Measurements from ENCODE around the gene CFAP46. TPM values are rescaled to one million over a fixed set of nuclear protein-coding genes. Genes with fewer than 3 reads are reported as not detected.

Gene CFAP46
- total and polyA plus RNA-seq, 3 experiments from 2014 or later, result 0.09 TPM; not detected in 2

DNA sequence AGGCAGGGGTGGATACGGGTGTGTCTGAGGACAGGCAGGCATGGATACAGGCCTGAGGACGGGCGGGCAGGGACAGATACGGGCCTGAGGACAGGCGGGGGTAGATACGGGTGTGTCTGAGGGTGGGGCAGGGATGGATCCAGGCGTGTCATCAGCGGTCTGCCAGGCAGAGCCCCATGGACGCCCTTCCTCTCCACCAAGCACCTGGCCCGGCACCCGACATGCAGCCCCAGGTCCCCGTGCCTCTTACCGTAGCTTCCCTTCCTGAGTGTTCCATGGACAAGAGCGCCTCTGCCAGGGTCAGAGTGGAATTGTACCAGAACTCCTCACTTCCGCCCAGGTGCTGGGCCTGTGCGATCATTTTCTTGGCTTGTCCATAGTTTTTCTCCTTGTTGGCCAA, 81.8 kb downstream of the CFAP46 start:
- CTCF ChIA-PET, result no interaction called here
- DNase-seq, result no peak

DNA sequence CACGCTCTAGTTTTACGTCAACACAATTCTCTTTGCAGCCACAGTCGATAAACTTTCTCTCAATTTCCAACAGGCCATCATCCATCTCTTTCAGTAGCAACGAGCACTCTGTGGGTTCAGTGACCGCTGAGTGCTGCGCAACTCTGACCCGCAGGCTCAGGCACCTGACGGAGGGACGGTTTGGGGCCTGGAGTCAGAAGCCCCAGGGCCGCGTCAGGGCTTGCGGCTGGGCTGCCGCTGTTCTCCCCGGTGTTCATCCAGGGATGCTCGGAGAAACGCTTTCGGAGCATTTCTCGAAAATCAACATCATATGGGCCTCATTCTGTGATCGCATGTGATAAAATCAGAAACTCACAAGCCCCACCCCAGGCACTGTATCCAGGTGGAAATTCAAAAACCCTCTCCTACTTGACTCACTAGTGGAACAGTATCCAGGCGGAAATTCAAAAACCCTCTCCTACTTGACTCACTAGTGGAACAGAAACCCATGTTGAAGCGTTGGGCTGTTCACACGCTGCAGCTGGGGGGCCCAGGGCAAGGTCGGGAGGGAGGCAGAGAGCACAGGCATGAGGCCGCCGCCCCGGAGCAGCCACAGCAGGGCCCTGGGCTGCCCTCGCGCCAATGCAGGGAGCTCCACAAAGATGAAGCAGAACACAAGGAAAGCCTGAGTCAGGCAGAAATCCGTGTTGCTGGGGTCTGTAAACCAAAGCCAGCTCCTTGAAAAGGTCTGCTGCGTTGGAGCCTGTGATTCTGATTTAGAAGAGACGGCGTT, 83.1 kb downstream of the CFAP46 start:
- peaks cover 5% of the 10 kb centered on the region for H3K4me1 ChIP-seq (ENCODE audit: insufficient read depth, low read length)
- POLR2A ChIA-PET, result no interaction called here
- no peaks in the 10 kb centered on the region for H3K9me3 ChIP-seq (ENCODE audit: low read length)
- DNase-seq, result no peak
- no peak overlapping the region for H3K27ac ChIP-seq (ENCODE audit: low read depth, low read length)
- peaks cover 7 to 31% of the 10 kb centered on the region in 2 donors for H3K27me3 Mint-ChIP-seq
- no peak overlapping the region for H3K27ac Mint-ChIP-seq
- H3K9me3 Mint-ChIP-seq, result peaks cover 0 to 5% (median 2%) of the 10 kb centered on the region in 5 donors
- H3K36me3 Mint-ChIP-seq, result no peaks in the 10 kb centered on the region
- H3K27me3 ChIP-seq (ENCODE audit: insufficient read depth, low read length, poor library complexity, severe bottlenecking), result no peaks in the 10 kb centered on the region
- peaks cover 0 to 4% (median 2%) of the 10 kb centered on the region in 3 donors for H3K4me1 Mint-ChIP-seq
- H3K4me3 Mint-ChIP-seq, result no peak overlapping the region
- no peak overlapping the region for H3K4me3 ChIP-seq (ENCODE audit: low read length)
- CTCF ChIA-PET, result no interaction called here
- H3K36me3 ChIP-seq (ENCODE audit: insufficient read depth, low read length), result no peaks in the 10 kb centered on the region

More for the DNA sequence above, 81.8 kb downstream of the CFAP46 start:
- Mint-ChIP-seq H3K36me3 (no peaks in the 10 kb centered on the region), H3K4me1 (peaks cover 0 to 4% (median 2%) of the 10 kb centered on the region in 3 donors), H3K27ac (peak overlapping the region in 1 of 8 donors; percentile 23), H3K27me3 (peaks cover 7 to 29% of the 10 kb centered on the region in 2 donors), H3K9me3 (peaks cover 0 to 5% (median 2%) of the 10 kb centered on the region in 5 donors), H3K4me3 (no peak overlapping the region)
- POLR2A ChIA-PET, result no interaction called here
- Histone ChIP-seq H3K36me3 (ENCODE audit: insufficient read depth, low read length) (no peaks in the 10 kb centered on the region), H3K9me3 (ENCODE audit: low read length) (no peaks in the 10 kb centered on the region), H3K27me3 (ENCODE audit: insufficient read depth, low read length, poor library complexity, severe bottlenecking) (no peaks in the 10 kb centered on the region), H3K27ac (ENCODE audit: low read depth, low read length) (no peak overlapping the region), H3K4me3 (ENCODE audit: low read length) (no peak overlapping the region), H3K4me1 (ENCODE audit: insufficient read depth, low read length) (peaks cover 5% of the 10 kb centered on the region)

DNA sequence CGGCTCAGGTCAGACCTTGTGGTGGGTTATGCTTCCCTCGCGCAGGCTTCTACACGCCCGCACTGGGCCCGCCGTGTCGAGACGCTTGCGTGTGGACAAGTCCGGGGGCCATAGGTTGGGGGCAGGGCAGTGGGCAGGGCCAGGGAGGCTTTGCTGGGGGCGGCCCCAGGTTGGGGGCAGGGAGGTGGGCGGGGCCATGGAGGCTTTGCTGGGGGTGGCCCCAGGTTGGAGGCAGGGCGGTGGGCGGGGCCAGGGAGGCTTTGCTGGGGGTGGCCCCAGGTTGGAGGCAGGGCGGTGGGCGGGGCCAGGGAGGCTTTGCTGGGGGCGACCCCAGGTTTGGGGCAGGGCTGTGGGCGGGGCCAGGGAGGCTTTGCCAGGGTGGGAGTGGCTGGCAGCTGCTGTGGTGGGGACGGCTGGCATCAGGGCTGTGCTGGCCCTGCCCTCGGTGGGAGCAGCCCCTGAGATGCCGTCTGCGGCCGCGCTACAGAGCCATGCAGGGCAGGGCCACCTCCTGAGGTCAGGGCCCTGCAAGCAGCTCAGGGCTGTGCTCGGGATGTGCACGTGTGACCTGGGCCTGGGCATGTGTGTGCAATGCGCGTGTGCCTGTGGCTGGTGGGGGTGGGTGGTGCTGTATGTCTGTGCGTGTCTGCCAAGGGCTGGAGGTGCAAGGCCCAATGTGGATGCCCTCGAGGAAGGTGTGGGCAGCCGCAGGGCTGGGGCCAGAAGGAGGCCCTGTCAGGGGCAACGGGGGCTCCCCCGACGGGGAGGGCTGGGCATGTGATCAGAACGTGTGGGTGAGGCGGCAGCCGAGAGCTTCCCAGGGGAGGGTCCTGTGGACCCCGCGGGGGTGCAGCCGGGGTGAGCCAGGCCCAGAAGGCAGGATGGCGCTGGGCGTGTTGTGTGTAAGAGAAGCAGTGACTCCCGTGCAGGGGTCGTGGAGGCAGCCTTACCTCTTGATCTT, 84.0 kb downstream of the CFAP46 start:
- H3K4me3 ChIP-seq (ENCODE audit: low read length), result no peak overlapping the region
- Mint-ChIP-seq H3K27me3 (peaks cover 6 to 25% of the 10 kb centered on the region in 2 donors), H3K9me3 (peaks cover 0 to 5% (median 2%) of the 10 kb centered on the region in 5 donors), H3K4me3 (no peak overlapping the region), H3K4me1 (peaks cover 0 to 2% (median 2%) of the 10 kb centered on the region in 3 donors), H3K36me3 (no peaks in the 10 kb centered on the region), H3K27ac (no peak overlapping the region)
- H3K4me1 ChIP-seq (ENCODE audit: insufficient read depth, low read length), result peaks cover 5% of the 10 kb centered on the region
- no peaks in the 10 kb centered on the region for H3K27me3 ChIP-seq (ENCODE audit: insufficient read depth, low read length, poor library complexity, severe bottlenecking)
- no peak for DNase-seq
- no peak overlapping the region for H3K27ac ChIP-seq (ENCODE audit: low read depth, low read length)
- H3K9me3 ChIP-seq (ENCODE audit: low read length), result no peaks in the 10 kb centered on the region
- ChIA-PET POLR2A (no interaction called here), CTCF (no interaction called here)
- no peaks in the 10 kb centered on the region for H3K36me3 ChIP-seq (ENCODE audit: insufficient read depth, low read length)

DNA sequence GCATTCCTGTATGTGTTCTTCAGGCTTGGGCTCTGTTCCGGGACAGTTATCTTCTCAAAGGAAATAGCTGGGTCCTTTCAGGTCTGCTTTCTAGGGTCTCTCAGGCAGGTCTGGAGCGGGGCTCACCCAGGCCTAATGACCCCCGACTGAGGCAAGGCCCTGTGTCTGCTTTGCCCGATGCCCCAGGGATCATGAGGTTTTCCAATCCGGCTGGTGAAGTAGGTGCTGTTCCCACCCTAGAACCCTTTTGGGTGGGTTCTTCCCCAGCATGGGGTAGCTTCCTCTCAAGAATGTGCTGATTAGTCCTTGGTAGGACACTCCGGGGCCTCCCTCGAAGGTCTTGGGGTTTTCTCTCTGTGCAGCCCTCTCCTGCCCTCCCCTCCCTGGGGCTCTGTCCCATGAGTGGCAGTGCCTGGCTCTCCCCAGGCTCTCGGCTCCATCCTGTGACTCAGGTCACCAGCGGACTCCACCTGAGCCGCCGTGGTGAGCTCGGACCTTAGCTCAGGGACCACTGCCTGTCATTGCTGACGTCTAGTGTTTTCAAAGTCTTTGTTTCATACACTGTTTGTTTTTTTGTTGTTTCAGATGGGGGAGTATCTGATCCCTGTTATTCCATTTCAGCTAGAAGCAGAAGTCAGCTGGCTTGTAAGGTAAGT, 85.4 kb downstream of the CFAP46 start:
- H3K4me3 ChIP-seq (ENCODE audit: low read length), result no peak overlapping the region
- H3K9me3 ChIP-seq (ENCODE audit: low read length), result no peaks in the 10 kb centered on the region
- ChIA-PET CTCF (no interaction called here), POLR2A (no interaction called here)
- H3K36me3 ChIP-seq (ENCODE audit: insufficient read depth, low read length), result no peaks in the 10 kb centered on the region
- no peaks in the 10 kb centered on the region for H3K4me1 ChIP-seq (ENCODE audit: insufficient read depth, low read length)
- Mint-ChIP-seq H3K4me3 (no peak overlapping the region), H3K4me1 (no peaks in the 10 kb centered on the region), H3K27ac (no peak overlapping the region), H3K36me3 (no peaks in the 10 kb centered on the region), H3K27me3 (peaks cover 1 to 23% of the 10 kb centered on the region in 2 donors), H3K9me3 (peaks cover 0 to 5% (median 2%) of the 10 kb centered on the region in 5 donors)
- no peak for DNase-seq
- no peaks in the 10 kb centered on the region for H3K27me3 ChIP-seq (ENCODE audit: insufficient read depth, low read length, poor library complexity, severe bottlenecking)
- no peak overlapping the region for H3K27ac ChIP-seq (ENCODE audit: low read depth, low read length)

DNA sequence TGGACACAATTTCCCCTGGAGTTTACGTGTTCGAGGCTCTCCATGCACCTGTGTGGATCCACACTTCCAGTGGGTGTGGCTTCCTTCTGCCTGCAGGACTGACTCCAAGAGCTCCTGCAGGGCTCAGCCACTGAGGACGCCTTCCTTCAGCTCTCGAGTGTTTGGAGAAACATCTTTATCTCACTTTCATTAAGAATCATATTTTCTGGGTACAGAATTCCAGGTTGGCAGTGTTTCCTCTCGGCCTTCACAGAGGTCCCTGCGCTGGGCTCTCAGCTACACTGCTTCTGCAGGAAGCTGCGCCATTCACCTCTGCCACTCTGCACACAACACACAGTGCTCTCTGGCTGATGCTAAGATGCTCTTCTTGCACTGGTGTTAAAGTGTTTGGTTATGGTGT, 86.5 kb downstream of the CFAP46 start:
- CTCF ChIA-PET, result no interaction called here

DNA sequence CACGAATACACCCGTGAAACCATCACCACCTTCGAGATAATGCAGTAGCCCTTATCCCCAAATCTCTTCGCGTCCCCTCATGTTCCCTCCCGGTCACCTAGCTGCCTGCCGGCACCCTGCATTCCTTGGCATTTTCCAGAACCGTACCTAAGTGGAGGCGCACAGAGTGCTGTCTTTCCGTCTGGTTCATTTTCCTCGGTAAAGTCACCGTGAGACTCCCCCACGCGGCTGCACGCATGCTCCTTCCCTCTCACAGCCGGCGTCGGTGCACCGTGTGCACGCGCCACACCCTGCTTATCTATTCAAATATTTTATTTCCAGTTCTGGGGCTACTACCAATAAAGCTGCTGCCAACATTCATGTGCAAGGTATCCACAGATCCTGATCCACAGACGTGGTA, 90.9 kb downstream of the CFAP46 start:
- Mint-ChIP-seq H3K27me3 (peaks cover 1 to 16% of the 10 kb centered on the region in 2 donors), H3K27ac (no peak overlapping the region), H3K36me3 (no peaks in the 10 kb centered on the region), H3K4me3 (peak overlapping the region in 1 of 7 donors; percentile 56), H3K9me3 (peaks cover 0 to 4% (median 0%) of the 10 kb centered on the region in 5 donors), H3K4me1 (peaks cover 8 to 15% (median 12%) of the 10 kb centered on the region in 3 donors)
- no peaks in the 10 kb centered on the region for H3K27me3 ChIP-seq (ENCODE audit: insufficient read depth, low read length, poor library complexity, severe bottlenecking)
- peaks cover 5% of the 10 kb centered on the region for H3K4me1 ChIP-seq (ENCODE audit: insufficient read depth, low read length)
- H3K9me3 ChIP-seq (ENCODE audit: low read length), result no peaks in the 10 kb centered on the region
- no peak overlapping the region for H3K27ac ChIP-seq (ENCODE audit: low read depth, low read length)
- POLR2A ChIA-PET, result no interaction called here
- DNase-seq, result no peak
- no peak overlapping the region for H3K4me3 ChIP-seq (ENCODE audit: low read length)
- no peaks in the 10 kb centered on the region for H3K36me3 ChIP-seq (ENCODE audit: insufficient read depth, low read length)
- CTCF ChIA-PET, result no interaction called here

More for the DNA sequence above, 86.5 kb downstream of the CFAP46 start:
- H3K4me1 Mint-ChIP-seq, result no peaks in the 10 kb centered on the region
- H3K36me3 Mint-ChIP-seq, result no peaks in the 10 kb centered on the region
- POLR2A ChIA-PET, result no interaction called here
- no peaks in the 10 kb centered on the region for H3K27me3 ChIP-seq (ENCODE audit: insufficient read depth, low read length, poor library complexity, severe bottlenecking)
- peaks cover 1 to 25% of the 10 kb centered on the region in 2 donors for H3K27me3 Mint-ChIP-seq
- no peaks in the 10 kb centered on the region for H3K36me3 ChIP-seq (ENCODE audit: insufficient read depth, low read length)
- no peak overlapping the region for H3K4me3 Mint-ChIP-seq
- no peak overlapping the region for H3K4me3 ChIP-seq (ENCODE audit: low read length)
- H3K27ac Mint-ChIP-seq, result no peak overlapping the region
- no peak overlapping the region for H3K27ac ChIP-seq (ENCODE audit: low read depth, low read length)
- DNase-seq, result no peak
- no peaks in the 10 kb centered on the region for H3K9me3 ChIP-seq (ENCODE audit: low read length)
- H3K4me1 ChIP-seq (ENCODE audit: insufficient read depth, low read length), result no peaks in the 10 kb centered on the region
- H3K9me3 Mint-ChIP-seq, result peaks cover 0 to 5% (median 2%) of the 10 kb centered on the region in 5 donors

DNA sequence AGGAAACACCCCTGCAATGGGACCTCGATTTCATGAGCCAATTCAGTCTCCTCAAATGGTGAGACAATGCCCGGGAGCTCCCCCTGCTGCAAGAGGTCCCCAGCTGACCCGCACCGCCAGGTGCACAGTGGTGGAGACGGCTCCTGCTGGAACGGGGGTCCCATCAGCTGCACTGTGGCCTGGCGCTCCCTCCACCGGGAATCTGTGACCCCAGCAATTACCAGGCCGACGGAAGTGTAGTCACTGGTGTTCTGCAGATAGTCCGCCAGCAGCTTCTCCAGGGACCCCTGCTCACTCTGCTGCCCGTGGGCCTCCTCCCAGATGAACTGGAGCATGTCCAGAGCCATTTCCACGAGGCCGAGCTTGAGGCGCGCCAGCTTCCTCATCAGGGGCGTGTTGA, 91.5 kb downstream of the CFAP46 start:
- H3K4me3 Mint-ChIP-seq, result no peak overlapping the region
- H3K27ac Mint-ChIP-seq, result no peak overlapping the region
- DNase-seq, result no peak
- no peak overlapping the region for H3K27ac ChIP-seq (ENCODE audit: low read depth, low read length)
- POLR2A ChIA-PET, result no interaction called here
- no peak overlapping the region for H3K4me3 ChIP-seq (ENCODE audit: low read length)
- no peaks in the 10 kb centered on the region for H3K9me3 ChIP-seq (ENCODE audit: low read length)
- H3K9me3 Mint-ChIP-seq, result no peaks in the 10 kb centered on the region
- peaks cover 8 to 15% (median 12%) of the 10 kb centered on the region in 3 donors for H3K4me1 Mint-ChIP-seq
- no peaks in the 10 kb centered on the region for H3K27me3 ChIP-seq (ENCODE audit: insufficient read depth, low read length, poor library complexity, severe bottlenecking)
- CTCF ChIA-PET, result no interaction called here
- peaks cover 5% of the 10 kb centered on the region for H3K4me1 ChIP-seq (ENCODE audit: insufficient read depth, low read length)
- no peaks in the 10 kb centered on the region for H3K36me3 ChIP-seq (ENCODE audit: insufficient read depth, low read length)
- H3K27me3 Mint-ChIP-seq, result peaks cover 1 to 16% of the 10 kb centered on the region in 2 donors
- H3K36me3 Mint-ChIP-seq, result no peaks in the 10 kb centered on the region

All from CD8-positive, alpha-beta memory T cell (primary cell).